ENCODE data around the gene NRCAM. TPM values are rescaled to one million over a fixed set of nuclear protein-coding genes. Genes with fewer than 3 reads are reported as not detected.
"Not testable (repeated sequence)": the region's sequence is repeated elsewhere in the genome, so short reads cannot be mapped to it uniquely, and the experiment has no call there.

NRCAM gene
- total RNA-seq, 1 experiment from 2014 or later = 1.1 TPM

GRCh38 chr7:108266035-108266434 lies 190.2 kb downstream of the NRCAM start:
- Mint-ChIP-seq H3K27ac (ENCODE audit: low read depth, unreplicated experiment) (no peak overlapping the region), H3K36me3 (ENCODE audit: insufficient read depth, unreplicated experiment) (no peaks in the 10 kb centered on the region), H3K4me1 (ENCODE audit: insufficient read depth, unreplicated experiment) (peaks cover 5% of the 10 kb centered on the region), H3K9me3 (ENCODE audit: unreplicated experiment) (no peaks in the 10 kb centered on the region), H3K27me3 (ENCODE audit: insufficient read depth, unreplicated experiment) (no peaks in the 10 kb centered on the region), H3K4me3 (ENCODE audit: unreplicated experiment) (no peak overlapping the region)
- no peak for TF ChIP-seq CTCF (IDR thresholded peaks at IDR 0.05; ENCODE audit: unreplicated experiment)
- CTCF ChIA-PET = interaction anchor here (0.7 to 1.0 kb wide), 2 partner anchors 8 to 231 kb away, joined by 3 to 4 read pairs; no protein-coding TSS in a partner anchor
- BruUV-seq (replicated peaks) = no TSS peak
- POLR2A ChIA-PET = interaction anchor here (0.6 to 1.2 kb wide), 4 partner anchors 24 to 303 kb away, joined by 3 read pairs; no protein-coding TSS in a partner anchor
- intact Hi-C loops (cut with micrococcal nuclease) = no loop called here
- no peak for DNase-seq (ENCODE audit: unreplicated experiment)

GRCh38 chr7:108265007-108265406 lies 191.2 kb downstream of the NRCAM start:
- POLR2A ChIA-PET = interaction anchor here (1.1 kb wide), 1 partner anchor 29 kb away, joined by 3 read pairs; no protein-coding TSS in a partner anchor
- Mint-ChIP-seq H3K27me3 (ENCODE audit: insufficient read depth, unreplicated experiment) (no peaks in the 10 kb centered on the region), H3K4me3 (ENCODE audit: unreplicated experiment) (no peak overlapping the region), H3K4me1 (ENCODE audit: insufficient read depth, unreplicated experiment) (peaks cover 5% of the 10 kb centered on the region), H3K9me3 (ENCODE audit: unreplicated experiment) (no peaks in the 10 kb centered on the region), H3K36me3 (ENCODE audit: insufficient read depth, unreplicated experiment) (no peaks in the 10 kb centered on the region), H3K27ac (ENCODE audit: low read depth, unreplicated experiment) (no peak overlapping the region)
- no peak for TF ChIP-seq CTCF (IDR thresholded peaks at IDR 0.05; ENCODE audit: unreplicated experiment)
- intact Hi-C loops (cut with micrococcal nuclease) = no loop called here
- BruUV-seq (replicated peaks) = no TSS peak
- no peak for DNase-seq (ENCODE audit: unreplicated experiment)
- CTCF ChIA-PET = no interaction called here

GRCh38 chr7:108263425-108263824 lies 192.8 kb downstream of the NRCAM start:
- no TSS peak for BruUV-seq (replicated peaks)
- TF ChIP-seq CTCF (IDR thresholded peaks at IDR 0.05; ENCODE audit: unreplicated experiment) = no peak
- no peaks in the 10 kb centered on the region for H3K36me3 Mint-ChIP-seq (ENCODE audit: insufficient read depth, unreplicated experiment)
- CTCF ChIA-PET = interaction anchor here (0.6 kb wide), 1 partner anchor 190 kb away, joined by 3 read pairs; no protein-coding TSS in a partner anchor
- no peak for DNase-seq (ENCODE audit: unreplicated experiment)
- no peak overlapping the region for H3K4me3 Mint-ChIP-seq (ENCODE audit: unreplicated experiment)
- H3K27me3 Mint-ChIP-seq (ENCODE audit: insufficient read depth, unreplicated experiment) = no peaks in the 10 kb centered on the region
- intact Hi-C loops (cut with micrococcal nuclease) = no loop called here
- peaks cover 5% of the 10 kb centered on the region for H3K4me1 Mint-ChIP-seq (ENCODE audit: insufficient read depth, unreplicated experiment)
- H3K9me3 Mint-ChIP-seq (ENCODE audit: unreplicated experiment) = peaks cover 7% of the 10 kb centered on the region
- H3K27ac Mint-ChIP-seq (ENCODE audit: low read depth, unreplicated experiment) = no peak overlapping the region
- POLR2A ChIA-PET = no interaction called here

GRCh38 chr7:108261560-108262255 lies 194.5 kb downstream of the NRCAM start:
- intact Hi-C loops (cut with micrococcal nuclease) = no loop called here
- POLR2A ChIA-PET = no interaction called here
- Mint-ChIP-seq H3K9me3 (ENCODE audit: unreplicated experiment) (peaks cover 7% of the 10 kb centered on the region), H3K4me1 (ENCODE audit: insufficient read depth, unreplicated experiment) (peaks cover 4% of the 10 kb centered on the region), H3K27ac (ENCODE audit: low read depth, unreplicated experiment) (no peak overlapping the region), H3K36me3 (ENCODE audit: insufficient read depth, unreplicated experiment) (no peaks in the 10 kb centered on the region), H3K27me3 (ENCODE audit: insufficient read depth, unreplicated experiment) (no peaks in the 10 kb centered on the region), H3K4me3 (ENCODE audit: unreplicated experiment) (no peak overlapping the region)
- CTCF ChIA-PET = interaction anchor here (0.5 kb wide), 1 partner anchor 152 kb away, joined by 3 read pairs; no protein-coding TSS in a partner anchor
- TF ChIP-seq CTCF (IDR thresholded peaks at IDR 0.05; ENCODE audit: unreplicated experiment) = no peak
- no TSS peak for BruUV-seq (replicated peaks)
- no peak for DNase-seq (ENCODE audit: unreplicated experiment)

GRCh38 chr7:108259447-108259846 lies 196.8 kb downstream of the NRCAM start:
- H3K4me3 Mint-ChIP-seq (ENCODE audit: unreplicated experiment); intact Hi-C loops (cut with micrococcal nuclease); H3K27ac Mint-ChIP-seq (ENCODE audit: low read depth, unreplicated experiment); H3K27me3 Mint-ChIP-seq (ENCODE audit: insufficient read depth, unreplicated experiment); BruUV-seq (replicated peaks); DNase-seq (ENCODE audit: unreplicated experiment); H3K36me3 Mint-ChIP-seq (ENCODE audit: insufficient read depth, unreplicated experiment); H3K9me3 Mint-ChIP-seq (ENCODE audit: unreplicated experiment); H3K4me1 Mint-ChIP-seq (ENCODE audit: insufficient read depth, unreplicated experiment); POLR2A ChIA-PET: not testable (repeated sequence)
- CTCF ChIA-PET = interaction anchor here (1.0 kb wide), 1 partner anchor 78 kb away, joined by 3 read pairs; no protein-coding TSS in a partner anchor

All from MCF 10A (cell line).